Cardiac fibroblast (primary cell): ENCODE measurements around the gene GLIS1.

ENCODE experiments used
- DNase-seq, 2 donors: peaks; one replicate each; pipeline versions ENCODE4 v3.0.0 to v3.0.0-alpha.2; 2010; ENCODE audit warnings: low read depth in 2 of 2
- H3K4me3 ChIP-seq, 2 donors: replicated peaks in 1 of 2; 1 replicate in 1 of 2; 2 replicates in 1 of 2; pipeline ENCODE4 v1.5.1; 2011; ENCODE audit warnings: low read depth in 2 of 2, low read length in 2 of 2, mild to moderate bottlenecking in 2 of 2, moderate library complexity in 1 of 2
- TF ChIP-seq, protein P1 (sequence below): IDR thresholded peaks from one replicate; pipeline ENCODE4 v1.5.1; 2011; ENCODE audit warnings: low read depth, mild to moderate bottlenecking, low read length, inconsistent platforms

GLIS1 gene

DNA sequence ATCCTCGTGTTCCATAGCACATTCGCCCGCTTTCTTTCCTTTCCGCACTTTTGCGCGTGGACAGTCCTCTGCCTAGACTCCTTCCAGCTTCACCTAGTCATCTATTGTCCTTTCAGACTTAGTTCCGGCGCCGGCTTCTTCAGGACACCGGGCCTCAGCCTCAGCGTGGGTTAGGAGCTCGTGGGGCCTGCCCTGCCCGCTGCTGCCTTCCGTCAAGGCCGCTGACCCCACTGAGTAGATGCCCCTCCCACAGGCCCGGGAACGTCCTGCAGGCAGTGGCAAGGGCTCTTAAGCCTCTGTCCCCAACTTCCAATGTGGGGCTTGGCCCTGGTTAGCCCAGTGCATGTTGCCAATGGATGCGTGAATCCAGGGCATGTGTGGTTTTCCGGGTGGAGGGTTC, 268.4 kb downstream of the GLIS1 start:
- DNase-seq: no peak
- no peak overlapping the region for H3K4me3 ChIP-seq
- TF ChIP-seq, protein P1, sequence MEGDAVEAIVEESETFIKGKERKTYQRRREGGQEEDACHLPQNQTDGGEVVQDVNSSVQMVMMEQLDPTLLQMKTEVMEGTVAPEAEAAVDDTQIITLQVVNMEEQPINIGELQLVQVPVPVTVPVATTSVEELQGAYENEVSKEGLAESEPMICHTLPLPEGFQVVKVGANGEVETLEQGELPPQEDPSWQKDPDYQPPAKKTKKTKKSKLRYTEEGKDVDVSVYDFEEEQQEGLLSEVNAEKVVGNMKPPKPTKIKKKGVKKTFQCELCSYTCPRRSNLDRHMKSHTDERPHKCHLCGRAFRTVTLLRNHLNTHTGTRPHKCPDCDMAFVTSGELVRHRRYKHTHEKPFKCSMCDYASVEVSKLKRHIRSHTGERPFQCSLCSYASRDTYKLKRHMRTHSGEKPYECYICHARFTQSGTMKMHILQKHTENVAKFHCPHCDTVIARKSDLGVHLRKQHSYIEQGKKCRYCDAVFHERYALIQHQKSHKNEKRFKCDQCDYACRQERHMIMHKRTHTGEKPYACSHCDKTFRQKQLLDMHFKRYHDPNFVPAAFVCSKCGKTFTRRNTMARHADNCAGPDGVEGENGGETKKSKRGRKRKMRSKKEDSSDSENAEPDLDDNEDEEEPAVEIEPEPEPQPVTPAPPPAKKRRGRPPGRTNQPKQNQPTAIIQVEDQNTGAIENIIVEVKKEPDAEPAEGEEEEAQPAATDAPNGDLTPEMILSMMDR: no peak

DNA sequence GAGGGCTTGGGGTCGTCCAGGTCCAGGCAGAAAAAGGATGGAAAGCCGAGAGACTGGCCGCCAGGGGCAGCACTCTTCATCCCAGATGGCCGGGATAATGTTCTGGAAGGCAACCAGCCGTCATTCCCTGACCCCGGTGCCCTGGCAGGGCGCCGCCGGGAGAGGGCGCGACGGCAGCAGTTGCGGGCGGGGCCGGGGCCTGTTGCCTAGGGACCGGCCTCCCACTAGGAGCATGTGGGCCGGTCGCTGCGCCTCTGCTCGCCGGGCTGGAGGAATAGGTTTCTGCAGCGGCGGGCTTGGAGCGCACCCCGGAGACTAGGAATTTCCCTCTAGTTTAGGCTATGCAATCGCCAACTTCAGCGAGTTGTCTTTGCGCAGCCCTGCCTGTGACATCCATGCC, 268.8 kb downstream of the GLIS1 start:
- DNase-seq: peak; percentile 66 to 81
- no peak overlapping the region for H3K4me3 ChIP-seq

DNA sequence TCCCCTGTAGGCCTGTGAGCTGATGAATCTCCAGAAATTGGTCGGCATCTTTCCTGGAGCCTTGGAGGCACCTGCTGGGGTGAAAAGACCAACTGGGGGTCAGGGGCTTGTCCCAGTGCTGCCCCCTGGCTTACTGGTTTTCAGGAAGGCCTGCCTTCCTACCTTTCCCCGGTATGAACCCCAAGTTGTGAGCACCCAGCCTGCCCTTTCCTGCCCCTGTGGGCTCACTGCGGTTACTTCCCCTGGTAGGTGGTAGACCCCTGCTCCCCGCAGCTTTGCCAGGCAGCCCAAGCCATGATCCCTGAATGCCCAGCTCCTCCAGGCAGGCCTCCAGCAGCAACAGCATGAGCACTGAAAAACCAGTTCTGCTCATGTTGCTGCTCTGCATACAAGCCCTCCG, 269.6 kb downstream of the GLIS1 start:
- TF ChIP-seq, protein P1: no peak
- no peak overlapping the region for H3K4me3 ChIP-seq

More for the DNA sequence above, 268.8 kb downstream of the GLIS1 start:
- TF ChIP-seq, protein P1: peak; percentile 55

DNA sequence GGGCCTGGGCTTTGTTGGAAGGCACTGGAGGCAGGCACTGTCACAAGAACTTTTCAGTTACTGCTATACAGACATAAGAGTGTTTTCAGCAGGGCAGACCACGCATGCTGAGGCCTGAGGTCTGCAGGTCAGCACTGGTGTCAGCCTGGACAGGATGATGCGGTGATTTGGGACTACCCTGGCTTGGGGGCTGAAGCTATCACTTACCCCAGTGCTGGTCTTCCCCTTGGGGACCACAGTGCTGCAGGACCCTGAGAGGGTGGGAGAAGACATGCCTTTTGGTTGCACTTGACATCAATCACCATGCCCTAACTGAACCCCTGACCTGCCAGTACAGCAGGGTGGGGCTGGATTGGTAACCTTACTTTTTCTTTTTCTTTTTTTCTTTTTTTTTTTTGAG, 270.6 kb downstream of the GLIS1 start:
- TF ChIP-seq, protein P1: no peak
- no peak for DNase-seq
- H3K4me3 ChIP-seq: no peak overlapping the region

More for the DNA sequence above, 269.6 kb downstream of the GLIS1 start:
- no peak for DNase-seq

DNA sequence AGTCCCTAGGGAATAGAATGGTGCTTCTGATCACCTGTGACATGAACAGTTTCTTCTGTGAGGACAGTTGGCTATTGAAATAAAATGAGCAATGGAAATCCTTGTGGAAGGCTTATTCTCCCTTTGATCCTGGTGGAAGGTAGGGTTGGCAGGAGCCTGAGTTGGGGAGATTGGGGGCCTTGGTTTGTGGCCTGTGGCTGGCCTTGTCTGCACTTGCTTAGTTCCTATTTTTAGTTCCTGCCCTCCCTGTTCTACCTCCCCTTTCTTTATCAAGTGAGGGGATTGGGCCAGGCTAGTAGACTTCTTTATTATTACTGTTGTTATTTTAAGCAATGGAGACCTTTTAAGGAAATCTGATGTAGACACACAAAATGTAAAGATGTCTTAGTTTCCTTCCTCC, 271.6 kb downstream of the GLIS1 start:
- TF ChIP-seq, protein P1: no peak
- H3K4me3 ChIP-seq: no peak overlapping the region

DNA sequence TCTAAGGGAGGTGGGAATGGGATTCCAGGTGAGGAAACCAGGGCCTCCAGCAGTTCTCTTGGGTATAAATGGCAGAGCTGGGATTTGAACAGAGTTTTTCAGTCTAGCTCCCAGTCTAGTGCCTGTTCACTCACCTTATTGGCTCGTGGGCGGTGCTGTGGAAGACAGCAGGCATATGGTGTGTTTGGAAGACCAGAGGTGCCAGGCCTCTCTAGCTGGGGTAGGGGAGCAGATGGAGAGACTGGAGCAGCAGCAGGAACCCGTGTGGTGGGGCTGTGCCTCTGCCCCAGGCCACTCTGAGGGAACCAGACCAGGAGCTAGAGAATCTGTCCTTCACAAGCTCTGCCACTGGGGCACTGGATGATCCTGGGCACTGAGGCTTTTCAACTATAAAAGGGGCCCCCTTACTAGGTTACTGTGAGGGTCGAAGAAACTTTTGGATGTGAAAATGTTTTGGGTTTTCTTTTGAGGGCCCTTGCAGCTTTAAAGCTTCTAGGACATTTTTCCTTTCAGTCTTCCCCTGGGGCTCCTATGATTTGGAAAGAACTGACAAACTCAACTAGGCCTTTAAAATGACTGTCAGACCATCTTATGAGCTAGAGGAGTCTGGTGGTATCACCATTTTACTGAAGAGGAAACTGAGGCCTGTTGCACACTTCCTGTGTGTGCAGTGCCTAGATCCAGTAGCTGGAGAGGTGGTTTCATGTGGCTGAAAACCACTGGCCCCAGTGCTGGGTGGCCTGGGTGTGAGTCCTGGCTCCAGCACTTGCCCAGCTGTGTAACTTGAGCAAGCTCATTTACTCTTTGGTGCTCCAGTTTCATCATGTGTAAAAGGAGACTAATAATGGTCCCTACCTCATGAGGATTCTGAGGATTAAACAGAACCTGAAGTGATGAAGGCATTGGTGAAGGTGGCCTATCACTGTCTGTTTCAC, 273.7 kb downstream of the GLIS1 start:
- H3K4me3 ChIP-seq: no peak overlapping the region
- TF ChIP-seq, protein P1: no peak
- no peak for DNase-seq

More for the DNA sequence above, 271.6 kb downstream of the GLIS1 start:
- no peak for DNase-seq
